ENCODE data around the gene CYTH1.
"Not testable (repeated sequence)": the region's sequence is repeated elsewhere in the genome, so short reads cannot be mapped to it uniquely, and the experiment has no call there.

Gene CYTH1

DNA sequence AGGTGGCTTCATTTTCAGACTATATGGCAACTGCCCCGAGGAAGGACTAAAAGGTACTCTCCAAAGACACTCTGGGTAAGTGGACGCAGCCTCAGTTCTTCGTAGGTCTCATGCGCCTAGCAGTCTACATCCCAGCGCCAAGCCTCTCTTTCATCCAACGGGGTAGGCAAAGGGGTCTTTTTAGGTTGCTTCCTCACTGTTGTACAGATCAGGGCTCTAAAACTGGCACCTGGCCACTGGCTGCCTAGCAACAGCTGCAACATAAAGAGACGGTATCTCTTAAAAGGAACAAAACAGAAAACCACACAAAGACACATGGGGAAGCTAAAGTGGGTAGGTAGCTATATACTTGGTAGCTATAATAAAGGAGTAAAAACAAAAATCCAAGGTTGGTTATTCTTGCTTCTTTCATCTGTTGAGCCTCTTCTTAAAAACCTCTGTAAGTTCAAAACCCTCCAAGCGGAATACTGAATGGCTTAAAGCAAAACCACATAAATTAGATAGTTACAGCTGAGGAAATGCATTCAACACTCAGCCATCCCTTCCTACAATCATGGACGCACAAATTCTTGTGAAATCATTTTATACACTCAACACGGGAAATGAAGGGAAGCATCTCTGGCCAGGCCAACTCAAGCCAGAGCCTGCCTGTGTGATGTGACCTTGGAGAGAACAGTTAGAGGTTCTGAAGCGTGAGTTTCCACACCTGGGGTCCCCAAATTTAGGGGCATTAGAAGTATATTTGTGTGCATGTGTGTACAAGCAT is 22.7 kb downstream of the CYTH1 start:
- peak; percentile 53 for DNase-seq (ENCODE audit: low read depth)

DNA sequence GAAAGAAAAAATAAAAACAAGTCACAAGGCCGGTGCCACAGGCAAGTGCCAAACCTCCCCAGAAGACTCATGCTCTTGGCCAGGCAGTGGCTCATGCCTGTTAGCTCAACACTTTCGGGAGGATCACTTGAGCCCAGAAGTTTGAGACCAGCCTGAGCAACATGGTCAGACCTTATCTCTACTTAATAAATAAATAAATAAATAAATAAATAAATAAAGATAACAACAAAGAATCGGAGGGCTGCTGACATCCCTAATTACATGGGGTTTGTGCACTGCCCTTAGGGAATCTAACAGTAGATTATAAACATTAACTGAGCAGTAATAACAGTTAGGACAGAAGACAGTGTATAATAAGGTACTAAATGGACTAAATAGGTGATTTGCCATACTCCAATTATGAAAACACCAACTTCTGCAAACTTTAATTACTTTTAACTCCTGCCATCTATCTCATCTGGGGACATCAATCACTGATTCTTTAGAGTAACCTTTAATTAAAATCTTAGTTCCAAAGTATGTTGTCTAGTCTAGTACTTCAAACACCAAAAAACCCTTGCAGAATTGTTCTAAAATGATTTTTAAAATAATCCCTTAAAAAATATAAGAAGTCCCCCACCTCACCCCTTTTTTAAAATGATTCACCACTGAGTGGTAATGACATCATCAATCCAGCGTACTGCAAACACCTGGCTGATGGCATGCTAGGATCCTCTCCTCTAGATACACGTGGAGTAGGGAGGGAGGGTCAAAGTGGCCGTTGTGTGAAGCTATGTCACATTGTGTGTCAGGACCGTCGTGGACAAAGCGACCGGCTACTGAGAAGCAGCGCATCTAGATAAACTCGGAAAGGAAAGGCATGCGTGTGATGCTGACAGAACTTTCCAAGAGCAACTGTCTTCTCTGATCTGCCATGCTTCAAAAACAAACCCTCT is 28.5 kb downstream of the CYTH1 start:
- DNase-seq (ENCODE audit: low read depth), result no peak

DNA sequence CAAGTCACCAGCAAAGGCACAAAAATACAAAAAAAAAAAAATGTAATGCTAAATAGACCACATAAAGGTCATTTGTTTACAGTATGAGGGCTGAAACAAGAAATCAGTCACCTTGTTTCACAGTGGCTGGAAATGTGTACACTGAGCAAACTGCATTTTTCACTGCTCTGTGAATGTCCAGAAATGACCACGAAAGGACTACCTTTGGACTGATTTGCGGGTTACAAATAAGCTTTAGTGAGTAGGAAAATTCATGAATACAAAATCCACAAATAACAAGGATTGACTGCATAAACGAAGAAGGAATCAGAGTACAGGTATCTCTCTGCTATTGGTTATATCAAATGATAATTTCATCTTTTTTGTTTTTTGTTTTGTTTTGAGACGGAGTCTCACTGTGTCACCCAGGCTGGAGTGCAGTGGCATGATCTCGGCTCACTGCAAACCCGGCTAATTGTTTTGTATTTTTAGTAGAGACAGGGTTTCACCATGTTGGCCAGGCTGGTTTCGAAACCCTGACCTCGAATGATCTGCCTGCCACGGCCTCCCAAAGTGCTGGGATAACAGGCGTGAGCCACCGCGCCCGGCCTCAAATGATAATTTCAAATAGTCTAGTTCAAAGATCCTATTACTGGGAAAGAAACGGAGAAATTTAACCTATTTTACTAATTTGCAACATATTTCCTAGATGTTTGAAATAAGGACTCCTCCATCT is 30.5 kb downstream of the CYTH1 start:
- no peak for DNase-seq (ENCODE audit: low read depth)

DNA sequence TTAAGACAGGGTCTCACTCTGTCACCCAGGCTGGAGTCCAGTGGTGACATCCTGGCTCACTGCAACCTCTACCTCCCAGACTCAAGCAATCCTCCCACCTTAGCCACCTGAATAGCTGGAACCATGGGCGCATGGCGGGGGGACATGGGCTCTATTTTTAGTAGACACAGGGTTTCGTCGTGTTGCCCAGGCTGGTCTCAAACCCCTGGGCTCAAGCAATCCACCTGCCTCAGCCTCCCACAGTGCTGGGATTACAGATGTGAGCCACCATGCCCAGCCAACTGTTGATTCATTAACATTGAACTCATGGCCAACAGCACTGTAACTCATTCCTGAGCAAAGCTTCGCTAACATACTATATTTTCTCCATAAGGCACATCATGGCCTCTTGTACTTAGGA is 31.1 kb downstream of the CYTH1 start:
- DNase-seq (ENCODE audit: low read depth), result not testable (repeated sequence)

DNA sequence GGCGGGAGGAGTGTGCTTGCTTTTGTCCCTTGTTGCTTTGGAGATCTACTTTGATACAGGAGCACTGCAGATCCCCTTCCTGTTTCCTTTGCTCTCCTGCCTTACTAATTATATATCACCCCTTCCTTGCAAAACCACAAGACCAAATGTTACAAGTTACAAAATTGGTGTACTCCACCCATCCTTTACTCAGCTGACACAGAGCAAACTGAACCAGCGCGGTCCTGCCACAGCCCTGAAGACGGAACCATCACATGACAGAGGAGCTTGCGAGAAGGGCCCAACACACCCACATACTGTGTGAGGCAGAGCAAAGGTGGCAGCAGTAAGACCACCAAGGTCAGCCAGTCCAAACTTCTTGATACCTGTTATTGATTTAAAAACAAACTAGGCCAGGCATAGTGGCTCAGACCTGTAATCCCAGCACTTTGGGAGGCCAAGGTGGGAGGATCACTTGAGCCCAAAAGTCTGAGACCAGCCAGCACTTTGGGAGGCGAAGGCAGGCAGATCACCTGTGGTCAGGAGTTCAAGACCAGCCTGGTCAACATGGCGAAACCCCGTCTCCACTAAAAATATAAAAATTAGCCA is 33.2 kb downstream of the CYTH1 start:
- peak; percentile 61 for DNase-seq (ENCODE audit: low read depth)

DNA sequence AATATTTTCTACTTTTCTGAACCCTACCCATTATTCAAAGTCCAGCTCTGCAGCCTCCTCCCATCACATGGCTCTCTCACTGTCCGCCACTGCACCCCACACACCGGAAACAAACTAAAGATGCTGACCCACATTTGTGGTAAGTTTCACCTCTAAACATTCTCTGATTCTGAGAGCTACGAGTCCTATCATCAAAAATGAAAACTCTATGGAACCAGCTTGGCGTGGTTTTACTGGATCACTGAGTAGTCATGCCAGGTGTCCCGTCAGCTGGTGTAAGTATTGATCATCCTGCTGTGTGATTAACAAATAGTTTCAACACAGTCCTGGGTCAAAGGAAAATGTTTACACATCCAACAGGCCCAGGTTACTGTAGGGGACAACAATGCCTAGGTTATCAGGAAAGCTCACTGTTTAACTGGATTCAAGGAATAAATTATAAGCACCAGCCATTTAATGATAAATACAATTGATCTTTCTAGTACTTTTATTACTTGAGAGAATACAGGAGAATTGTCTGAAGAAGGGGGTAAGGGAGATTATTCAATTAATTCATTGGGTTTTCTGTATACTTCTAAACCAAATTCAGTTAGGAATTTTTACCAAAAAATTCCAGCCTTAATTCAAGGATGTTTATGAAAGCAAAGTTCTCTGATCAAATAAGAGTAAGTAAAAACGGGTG is 33.9 kb downstream of the CYTH1 start:
- no peak for DNase-seq (ENCODE audit: low read depth)

DNA sequence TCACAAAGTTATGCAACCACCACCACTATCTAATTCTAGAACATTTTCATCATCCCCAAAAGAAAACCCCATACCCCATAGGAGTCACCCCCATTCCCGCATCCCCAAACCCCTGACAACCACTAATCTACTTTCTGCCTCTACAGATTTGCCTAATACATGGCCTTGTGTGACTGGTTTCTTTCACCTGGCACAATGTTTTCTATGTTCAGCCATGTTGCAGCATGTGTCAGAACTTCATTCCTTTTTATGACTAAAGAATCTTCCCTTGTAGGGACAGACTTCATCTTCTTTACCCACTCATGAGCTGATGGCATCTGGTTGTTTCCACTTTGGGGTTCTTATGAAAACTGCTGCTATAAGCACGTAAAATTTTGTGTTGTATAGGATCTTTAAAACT is 34.6 kb downstream of the CYTH1 start:
- no peak for DNase-seq (ENCODE audit: low read depth)

DNA sequence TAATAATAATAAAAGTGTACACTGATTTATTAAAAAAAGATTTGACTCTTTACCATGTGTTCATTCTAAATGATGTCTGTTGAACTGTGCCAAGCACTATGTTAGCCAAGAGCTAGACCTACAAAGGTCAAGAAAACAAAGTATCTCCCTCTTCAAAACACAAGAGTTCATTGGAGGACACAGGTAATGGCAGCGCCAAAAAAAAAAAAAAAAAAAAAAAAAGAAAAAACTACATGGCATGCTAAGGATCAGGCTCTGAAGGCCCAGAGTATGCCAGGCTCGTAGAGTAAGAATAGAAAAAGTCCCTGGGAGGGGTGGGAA is 35.2 kb downstream of the CYTH1 start:
- DNase-seq (ENCODE audit: low read depth), result no peak

DNA sequence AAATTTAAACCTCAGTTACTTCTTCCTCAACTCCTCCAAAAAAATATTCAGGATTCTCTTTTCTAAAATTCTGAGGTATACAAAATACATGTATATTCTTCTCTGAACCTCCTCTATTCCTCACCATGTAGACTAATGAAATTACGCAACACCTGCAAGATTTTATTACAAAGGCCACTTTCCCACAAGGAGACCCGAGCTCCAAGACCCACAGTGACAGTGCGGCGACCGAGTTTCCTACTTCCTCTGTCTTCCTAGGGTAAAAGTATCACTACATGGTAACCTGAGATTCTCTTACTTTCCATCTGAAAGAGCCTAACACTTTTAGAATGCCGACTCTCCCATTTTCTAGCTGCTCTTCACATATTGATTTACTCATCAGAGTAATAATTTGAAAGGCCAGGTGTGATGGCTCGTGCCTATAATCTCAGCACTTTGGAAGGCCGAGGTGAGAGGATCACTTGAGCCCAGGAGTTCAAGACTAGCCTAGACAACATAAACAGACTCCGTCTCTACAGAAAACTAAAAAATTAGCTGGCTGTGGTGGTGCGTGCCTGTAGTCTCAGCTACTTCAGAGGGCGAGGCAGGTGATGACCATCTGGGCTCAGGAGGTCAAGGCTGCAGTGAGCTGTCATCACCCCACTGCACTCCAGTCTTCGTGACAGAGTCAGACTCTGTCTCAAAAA is 35.7 kb downstream of the CYTH1 start:
- no peak for DNase-seq (ENCODE audit: low read depth)

DNA sequence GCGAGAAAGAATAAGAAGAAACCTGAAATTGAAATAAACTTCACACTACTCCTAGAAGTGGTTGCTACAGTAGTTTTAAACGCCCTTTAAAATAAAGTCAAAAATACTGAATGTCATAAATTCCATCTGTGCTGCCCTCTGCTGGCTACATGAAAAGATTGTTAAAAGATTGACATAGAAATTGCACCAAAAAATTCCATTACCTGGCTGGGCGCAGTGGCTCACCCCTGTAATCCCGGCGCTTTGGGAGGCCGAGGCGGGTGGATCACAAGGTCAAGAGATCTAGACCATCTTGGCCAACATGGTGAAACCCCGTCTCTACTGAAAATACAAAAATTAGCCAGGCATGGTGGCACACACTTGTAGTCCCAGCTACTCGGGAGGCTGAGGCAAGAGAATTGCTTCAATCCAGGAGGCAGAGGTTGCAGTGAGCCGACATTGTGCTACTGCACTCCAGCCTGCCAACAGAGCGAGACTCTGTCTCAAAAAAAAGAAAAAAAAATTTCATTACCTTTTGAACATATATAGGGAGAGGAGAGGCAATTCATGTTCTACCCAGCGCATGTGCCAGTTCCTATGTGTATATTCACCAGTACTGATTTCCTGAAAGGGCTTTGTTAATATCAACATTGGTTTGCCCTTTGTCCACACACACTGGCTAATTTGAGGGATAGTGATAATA is 36.5 kb downstream of the CYTH1 start:
- no peak for DNase-seq (ENCODE audit: low read depth)

DNA sequence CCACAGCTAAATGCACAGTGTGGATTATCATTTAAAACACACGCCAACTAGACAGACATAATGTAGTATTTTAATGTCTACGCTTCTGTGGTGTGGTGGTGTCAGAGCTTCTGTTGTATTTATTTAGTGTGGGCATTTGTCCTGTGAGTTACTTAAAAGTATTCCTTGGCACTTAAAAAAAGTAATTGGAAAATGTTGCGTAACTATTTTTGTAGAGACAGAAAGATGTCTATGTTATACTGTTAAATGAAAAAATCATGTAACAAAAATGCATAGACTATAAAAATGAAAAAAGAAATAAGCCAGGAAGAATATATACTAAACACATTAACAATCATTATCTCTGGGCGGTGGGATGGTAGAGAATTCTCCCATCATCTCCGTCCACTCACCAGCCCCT is 39.2 kb downstream of the CYTH1 start:
- no peak for DNase-seq (ENCODE audit: low read depth)

DNA sequence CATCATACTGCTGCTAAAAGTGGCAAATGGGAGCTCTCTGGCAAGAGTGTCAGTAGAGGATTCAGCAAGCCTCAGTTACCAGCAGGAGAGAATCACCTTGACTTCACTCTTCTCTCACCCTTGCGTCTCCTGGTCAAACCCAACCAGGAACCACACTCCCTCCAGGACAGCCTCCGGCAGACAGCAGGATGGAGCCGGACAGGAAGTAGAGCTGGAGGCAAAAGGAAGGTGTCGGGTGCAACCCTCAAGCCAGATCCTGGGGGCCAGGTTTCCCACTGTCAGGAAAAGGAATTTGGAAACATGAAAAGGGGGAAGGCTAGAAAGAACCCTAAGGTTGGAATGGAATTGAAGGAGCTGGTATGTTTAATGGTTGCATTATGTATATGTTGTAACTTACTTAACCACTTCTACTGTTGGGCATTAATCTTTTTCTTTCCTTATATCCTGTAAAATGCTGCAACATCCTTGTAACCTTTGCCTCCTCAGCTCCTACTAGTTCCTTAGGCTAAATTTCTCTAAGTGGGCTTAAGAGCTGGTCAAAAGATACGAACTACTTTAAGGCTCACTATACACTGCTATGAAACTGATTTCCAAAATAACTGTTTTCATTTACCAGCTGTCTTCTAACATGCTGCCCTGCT is 40.3 kb downstream of the CYTH1 start:
- DNase-seq (ENCODE audit: low read depth), result no peak

DNA sequence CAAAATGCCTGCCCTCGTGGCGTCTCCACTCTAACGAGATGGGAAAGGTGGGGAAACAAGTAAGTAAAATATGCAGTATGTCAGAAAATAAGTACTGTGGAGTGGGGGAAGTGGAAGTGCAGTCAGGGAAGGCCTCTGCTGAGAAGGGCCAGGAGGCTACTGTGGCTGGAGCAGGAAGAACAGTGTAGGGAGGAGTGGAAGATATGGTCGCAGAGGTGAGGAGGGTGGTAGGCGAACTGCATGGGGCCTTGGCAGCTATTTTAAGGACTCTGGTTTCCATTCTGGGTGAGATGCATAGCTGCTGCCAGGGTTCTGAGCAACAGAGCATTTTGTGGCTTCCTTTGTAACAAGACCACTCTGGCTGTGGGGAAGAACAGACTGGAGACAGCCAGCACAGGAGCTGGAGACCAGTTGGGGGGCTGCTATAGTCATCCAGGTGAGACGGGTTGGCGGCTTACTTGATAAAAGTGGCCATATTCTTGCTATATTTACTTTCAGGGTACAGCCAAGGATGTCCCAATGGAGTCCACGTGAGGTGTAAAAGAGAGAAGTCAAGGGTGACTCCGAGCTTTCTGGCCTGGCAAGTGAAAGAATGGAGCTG is 42.6 kb downstream of the CYTH1 start:
- DNase-seq (ENCODE audit: low read depth), result no peak

DNA sequence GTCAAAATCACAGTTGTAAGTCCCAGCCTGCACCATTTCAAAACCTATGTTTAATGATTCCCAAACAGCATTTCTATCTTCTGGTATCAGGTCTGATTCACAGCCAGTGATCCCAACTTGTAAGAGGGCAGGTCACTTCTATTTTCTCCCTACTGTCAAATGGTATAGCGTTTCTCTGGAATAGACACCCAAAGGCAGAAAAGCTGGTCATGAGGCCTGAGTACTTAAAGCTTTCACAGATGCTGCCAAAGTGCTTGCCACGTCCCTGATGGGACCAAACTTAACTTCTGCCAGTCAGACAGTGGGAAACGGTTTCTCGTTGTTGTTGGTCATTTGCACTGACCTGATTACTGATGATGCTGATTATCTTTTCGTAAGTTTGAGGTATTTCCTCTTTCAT is 43.4 kb downstream of the CYTH1 start:
- no peak for DNase-seq (ENCODE audit: low read depth)

DNA sequence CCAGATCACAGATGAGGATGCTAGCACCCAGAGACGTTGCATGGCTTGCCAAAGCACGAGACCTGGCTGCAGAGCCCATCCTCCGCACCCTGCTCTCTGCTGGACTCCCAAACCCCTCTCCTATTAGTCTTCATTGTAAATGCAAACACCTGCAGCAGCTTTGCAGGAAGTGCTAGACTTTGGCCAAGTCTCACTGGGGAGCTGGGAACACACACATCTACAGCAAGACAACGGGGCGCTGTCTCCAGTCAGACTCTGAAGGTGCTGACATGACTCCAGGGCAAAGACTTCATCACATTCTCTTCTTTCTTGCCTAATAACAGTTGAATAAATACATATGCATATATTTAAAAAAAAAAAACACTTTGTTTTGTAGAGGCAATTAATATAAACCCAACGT is 43.8 kb downstream of the CYTH1 start:
- DNase-seq (ENCODE audit: low read depth), result no peak

DNA sequence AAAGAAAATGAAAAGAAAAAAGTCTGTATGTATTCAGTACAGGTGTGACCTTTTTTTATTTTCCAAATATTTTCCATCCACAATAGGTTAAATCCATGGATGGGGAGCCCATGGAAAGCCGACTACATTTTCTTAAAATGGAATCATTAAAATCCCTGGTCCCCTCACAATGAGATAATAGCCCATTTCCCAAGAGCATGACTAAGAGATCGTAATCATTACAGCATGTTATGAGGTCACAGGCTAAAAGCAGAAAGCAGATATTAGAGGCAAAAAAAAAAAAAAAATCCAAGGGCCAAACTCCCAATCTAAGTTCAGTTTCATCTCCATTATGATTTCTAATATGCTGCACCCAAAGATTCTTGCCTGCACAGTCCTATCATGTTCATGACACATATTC is 44.7 kb downstream of the CYTH1 start:
- no peak for DNase-seq (ENCODE audit: low read depth)

DNA sequence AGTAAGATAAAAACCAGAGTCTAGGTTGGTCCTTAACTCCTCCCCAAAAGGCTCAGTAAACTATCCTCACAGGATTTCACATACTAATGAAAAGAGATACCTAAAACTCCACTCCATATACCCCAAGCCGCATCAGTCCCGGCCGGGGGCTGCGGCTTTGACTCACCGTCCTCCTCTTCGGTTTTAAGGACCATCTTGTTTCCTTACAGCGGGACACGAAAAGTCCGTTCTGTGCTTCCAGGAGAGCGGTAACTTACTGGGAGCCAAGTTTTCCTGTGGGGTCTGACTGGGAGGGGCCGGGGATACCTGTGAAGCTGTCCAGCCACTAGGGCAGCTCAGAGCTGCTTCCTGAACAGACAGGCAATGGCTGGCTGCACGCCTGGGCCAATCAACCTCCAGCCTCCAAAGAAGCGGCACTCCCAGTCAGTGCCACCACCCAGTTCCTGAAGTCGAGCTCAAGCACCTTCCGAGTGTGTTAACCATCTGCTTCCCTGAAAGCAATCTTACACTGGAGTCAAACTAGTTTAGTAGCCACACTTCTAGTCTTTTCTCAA is 45.5 kb downstream of the CYTH1 start:
- peak; percentile 47 for DNase-seq (ENCODE audit: low read depth)

DNA sequence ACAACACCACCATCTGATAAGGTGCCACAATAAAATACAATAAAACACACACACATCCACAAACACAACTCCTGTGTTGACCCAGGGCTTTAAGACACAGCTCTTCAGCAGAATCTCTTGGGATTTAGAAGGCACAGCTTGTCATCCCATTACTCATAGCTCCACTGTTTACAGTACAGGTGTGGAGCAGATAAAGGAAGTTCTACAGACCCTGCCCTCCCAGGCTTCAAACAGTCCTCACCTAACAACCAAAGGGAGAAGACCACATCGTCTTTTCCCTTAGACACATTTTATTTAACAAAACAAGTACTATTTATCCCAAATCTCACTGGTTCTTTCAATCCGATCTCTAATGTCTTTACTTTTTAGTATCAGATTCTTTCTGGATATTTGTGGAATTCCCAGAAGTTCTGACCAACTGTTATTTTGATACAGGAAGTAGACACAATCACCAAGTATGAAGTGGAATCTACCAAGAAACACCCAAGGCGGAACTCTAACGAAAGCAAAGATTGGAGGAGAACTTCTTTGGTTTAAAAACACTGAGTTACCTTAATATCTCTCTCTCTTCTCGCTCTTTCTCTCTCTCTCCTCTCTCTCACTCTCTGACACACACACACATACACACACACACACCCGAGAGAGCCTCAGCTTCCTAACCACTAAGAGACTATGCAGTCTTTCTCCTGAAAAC is 46.1 kb downstream of the CYTH1 start:
- DNase-seq (ENCODE audit: low read depth), result no peak

Measured in activated T-helper 9 cell treated with anti-CD3 and anti-CD28 coated beads, Interleukin-2, amount 50 U/mL, for 16 hours (primary cell).